Globus pallidus (tissue), 1 donor: Measurements from ENCODE around the gene DBF4B.
"Not testable (repeated sequence)": the region's sequence is repeated elsewhere in the genome, so short reads cannot be mapped to it uniquely, and the experiment has no call there.

Source experiments
- DNase-seq: peaks from one replicate; pipeline ENCODE4 v3.0.0-alpha.2; 2015; ENCODE audit warnings: low spot score

Gene DBF4B

GRCh38 chr17:44733753-44734152, 25.3 kb downstream of the DBF4B start:
- no peak for DNase-seq

DNA sequence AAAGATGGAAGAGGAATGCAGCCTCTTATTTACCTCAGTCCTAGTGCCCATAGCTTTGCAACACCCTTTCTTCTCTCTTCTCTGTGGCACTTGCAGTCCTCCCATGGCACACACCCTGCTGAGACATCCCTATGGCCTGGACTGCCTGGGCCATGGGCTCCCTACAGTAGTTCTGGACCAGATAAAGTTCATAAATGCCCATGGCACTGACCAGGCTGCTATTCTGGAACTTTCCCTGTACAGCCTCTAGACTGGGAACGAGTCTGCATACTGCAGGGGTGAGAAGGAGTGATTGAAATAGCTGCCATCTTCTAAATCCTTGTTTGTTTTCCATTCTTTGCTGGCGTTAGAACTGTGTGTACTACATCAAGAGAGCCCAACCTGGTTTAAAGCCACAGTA, 25.8 kb downstream of the DBF4B start:
- no peak for DNase-seq

- no peak for DNase-seq
Measured at GRCh38 chr17:44736551-44737240, 28.2 kb downstream of the DBF4B start.

- DNase-seq: no peak
Measured at GRCh38 chr17:44738214-44738906, 29.9 kb downstream of the DBF4B start.

GRCh38 chr17:44741316-44741715, 32.9 kb downstream of the DBF4B start:
- DNase-seq: no peak

GRCh38 chr17:44745301-44745700, 36.8 kb downstream of the DBF4B start:
- DNase-seq: no peak

DNA sequence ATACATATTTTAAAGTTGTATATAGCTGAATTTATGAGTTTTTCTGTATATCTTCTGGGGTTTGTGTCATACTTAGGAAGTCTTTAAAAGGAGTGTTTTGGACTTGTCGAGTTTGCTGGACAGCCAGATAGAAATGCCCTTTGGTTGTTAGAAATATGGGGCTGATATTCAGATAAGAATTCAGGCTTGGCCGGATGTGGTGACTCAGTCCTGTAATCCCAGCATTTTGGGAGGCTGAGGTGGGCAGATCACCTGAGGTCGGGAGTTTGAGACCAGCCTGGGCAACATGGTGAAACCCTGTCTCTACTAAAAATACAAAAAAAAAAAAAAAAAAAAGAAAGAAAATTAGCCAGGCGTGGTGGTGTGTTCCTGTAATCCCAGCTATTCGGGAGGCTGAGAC, 37.3 kb downstream of the DBF4B start:
- DNase-seq: not testable (repeated sequence)

GRCh38 chr17:44747566-44747965, 39.1 kb downstream of the DBF4B start:
- DNase-seq: no peak

DNA sequence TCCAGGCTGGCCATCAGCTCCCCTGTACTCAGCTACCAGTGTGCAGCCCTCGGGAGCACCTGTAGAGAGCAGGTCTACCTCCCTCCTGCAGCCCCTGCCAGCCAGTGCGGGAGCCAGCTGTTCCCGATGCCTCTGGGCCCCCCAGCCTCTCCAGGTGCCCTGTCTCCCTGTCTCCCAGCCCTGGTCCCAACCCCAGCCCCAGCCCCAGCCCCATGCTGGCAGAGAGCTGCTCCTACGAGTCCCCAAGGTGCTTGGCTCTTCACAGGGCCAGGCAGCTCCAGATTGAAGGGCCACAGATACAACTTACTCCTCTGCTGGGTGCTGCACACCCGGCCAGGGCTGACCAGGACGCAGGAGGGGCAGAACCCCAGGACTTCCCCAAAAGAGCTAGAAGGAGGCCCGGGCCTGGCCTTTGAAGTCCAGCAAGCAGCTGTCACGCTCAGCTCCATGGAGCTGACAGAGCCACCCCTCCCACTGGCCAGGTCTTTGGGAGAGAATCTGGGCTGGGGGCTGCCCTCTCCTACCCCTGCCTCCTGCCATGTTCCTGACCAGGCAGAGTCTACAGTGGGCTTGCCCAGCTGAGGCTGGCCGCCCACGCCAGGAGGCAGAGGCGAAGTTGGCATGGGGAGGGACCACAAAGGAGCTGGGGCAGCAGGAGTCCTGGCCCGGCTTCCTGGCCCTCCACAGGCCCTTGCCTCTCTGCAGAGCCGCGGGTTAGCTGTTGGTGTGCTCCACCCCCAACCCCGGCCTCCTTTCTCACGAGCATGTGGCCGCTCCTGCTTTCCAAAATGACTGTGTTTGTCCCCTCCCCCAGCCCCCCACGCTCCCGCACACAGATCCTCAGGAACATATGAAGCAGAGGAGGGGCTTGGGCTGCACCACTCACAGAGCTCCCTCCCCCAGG, 40.9 kb downstream of the DBF4B start:
- no peak for DNase-seq

DNA sequence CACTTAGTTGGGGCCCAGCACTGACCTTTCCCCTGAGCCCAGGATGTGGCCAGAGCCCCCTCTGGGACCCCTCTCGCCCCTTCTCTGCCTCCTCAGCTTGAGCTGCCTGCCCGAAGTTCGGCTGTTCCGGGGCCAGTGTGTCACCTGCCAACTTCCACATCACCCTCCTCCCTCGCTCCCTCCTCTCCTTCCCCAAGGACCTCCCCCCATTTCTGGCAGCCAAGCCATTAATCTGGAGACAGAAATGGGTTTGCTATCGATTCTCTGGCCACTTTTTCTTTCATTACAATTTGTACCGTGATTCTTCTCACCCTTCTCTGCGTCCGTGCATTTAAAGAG, 41.5 kb downstream of the DBF4B start:
- no peak for DNase-seq

DNA sequence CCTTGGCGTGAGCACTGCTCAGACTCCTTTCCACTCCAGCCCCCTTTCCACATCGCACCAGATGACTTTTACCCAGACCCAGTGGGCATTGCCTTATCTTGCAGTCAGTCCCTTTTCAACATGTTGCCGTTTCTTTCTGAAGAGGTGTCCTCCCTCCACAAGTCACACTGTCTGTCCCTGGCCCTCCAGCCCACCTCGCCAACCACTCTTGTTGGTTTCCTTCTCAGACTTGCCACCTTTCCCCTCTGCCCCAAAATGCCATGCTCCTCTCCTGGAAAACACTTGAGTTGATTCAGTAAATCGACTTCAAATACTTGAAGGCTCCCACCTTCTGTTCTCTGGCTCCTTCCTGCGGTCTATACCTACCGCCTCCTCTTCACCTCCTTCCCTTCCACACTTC, 42.9 kb downstream of the DBF4B start:
- no peak for DNase-seq

GRCh38 chr17:44751806-44752205, 43.3 kb downstream of the DBF4B start:
- DNase-seq: no peak

- DNase-seq: no peak
Measured at GRCh38 chr17:44752953-44753861, 44.7 kb downstream of the DBF4B start.

GRCh38 chr17:44754276-44754675, 45.8 kb downstream of the DBF4B start:
- DNase-seq: no peak

DNA sequence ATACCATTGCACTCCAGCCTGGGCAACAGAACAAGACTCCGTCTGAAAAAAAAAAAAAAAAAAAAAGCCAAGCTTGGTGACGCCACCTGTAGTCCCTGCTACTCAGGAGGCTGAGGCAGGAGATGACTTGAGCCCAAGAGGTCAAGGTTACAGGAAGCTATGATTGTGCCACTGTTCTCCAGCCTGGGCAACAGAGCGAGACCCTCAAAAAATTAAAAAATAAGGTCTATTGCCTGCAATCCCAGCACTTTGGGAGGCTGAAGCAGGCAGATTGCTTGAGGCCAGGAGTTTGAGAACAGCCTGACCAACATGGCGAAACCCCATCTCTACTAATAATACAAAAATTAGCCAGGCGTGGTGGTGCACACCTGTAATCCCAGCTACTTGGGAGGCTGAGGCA, 46.7 kb downstream of the DBF4B start:
- not testable (repeated sequence) for DNase-seq

- DNase-seq: no peak
Measured at GRCh38 chr17:44757045-44757917, 48.8 kb downstream of the DBF4B start.

DNA sequence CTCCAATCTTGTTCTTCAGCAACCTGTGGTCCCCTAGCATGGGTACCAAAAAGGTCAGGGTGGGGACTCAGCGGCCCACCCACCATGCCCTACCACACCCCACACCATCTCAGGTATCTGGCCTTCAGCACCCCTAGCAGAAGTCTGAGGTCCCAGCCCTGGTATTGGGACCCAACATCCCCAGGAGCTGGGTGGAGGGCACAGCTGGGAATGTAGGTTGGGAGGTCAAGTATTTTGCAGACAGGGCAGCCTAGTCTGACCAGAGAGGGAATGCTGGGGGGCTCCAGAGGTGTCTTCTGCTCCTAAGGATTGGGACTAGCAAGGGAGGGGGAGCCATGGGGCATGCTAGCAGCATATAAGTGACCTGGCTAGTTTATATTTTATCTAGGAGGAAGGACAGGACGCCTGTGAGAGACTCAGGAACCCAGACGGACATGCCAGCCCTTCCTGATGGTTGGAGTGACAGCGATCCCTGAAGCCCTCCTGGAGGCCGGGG, 49.5 kb downstream of the DBF4B start:
- DNase-seq: no peak

DNA sequence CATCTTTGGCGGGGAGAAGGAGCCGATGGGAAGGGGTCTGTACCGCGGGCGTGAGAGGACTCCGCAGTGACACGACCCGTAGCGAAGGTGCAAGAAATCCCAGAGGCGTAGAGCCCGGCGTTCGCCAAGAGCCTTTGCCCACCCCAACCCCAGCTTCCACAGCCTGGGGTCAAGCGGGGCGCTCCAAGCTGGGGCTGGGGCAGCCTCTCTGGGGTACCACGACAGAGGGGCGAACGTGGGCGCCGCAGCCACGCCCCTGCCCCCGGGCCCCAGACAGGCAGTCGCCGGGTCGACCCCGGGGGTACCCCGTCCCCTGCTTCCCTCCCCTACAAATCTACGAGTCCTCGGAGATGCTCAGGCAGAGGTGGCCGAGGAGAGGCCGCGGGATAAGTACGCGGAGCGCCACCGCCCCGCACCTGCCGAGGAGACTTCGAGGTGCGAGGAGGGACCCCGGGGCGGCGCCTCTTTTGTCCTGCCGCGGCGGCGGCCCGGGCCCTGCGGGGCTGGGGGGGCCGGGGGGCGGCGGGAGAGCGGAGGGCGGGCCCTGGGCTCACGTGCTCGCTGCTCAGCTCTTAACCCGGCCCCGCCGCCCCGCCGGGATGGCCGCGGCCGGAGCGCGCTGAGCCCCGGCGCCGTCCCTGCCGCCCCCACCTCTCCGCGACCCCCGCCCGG, 50.1 kb downstream of the DBF4B start, which contains the start of gene ADAM11:
Gene ADAM11 (plus strand): TSS at position 575 of the 672 bp plus-strand sequence. CDS start 212 bp downstream, outside the sequence.
- no peak for DNase-seq

GRCh38 chr17:44759086-44759915, 50.8 kb downstream of the DBF4B start:
- DNase-seq: no peak
